Mesothelial cell of epicardium (in vitro differentiated cells): ENCODE results near the gene EPHA6. TPM values are rescaled to one million over a fixed set of nuclear protein-coding genes. Genes with fewer than 3 reads are reported as not detected.
A peak's percentile ranks its signal among the peaks of the same experiment; 100 is the strongest.
"Not testable (repeated sequence)": the region's sequence is repeated elsewhere in the genome, so short reads cannot be mapped to it uniquely, and the experiment has no call there.

Experiments
- DNase-seq, 2 experiments: peaks; one replicate each; pipeline ENCODE4 v3.0.0; 2021; ENCODE audit warnings: low spot score in 2 of 2; ENCODE audit not compliant: unreplicated experiment in 2 of 2
- H3K27ac Mint-ChIP-seq: 2 replicates; pipeline ENCODE4 v1.8.0; 2021; ENCODE audit warnings: mixed read lengths
- H3K27me3 Mint-ChIP-seq: 2 replicates; pipeline ENCODE4 v1.8.0; 2021; ENCODE audit warnings: low read depth, mixed read lengths
- H3K36me3 Mint-ChIP-seq: 2 replicates; pipeline ENCODE4 v1.8.0; 2021; ENCODE audit warnings: mixed read lengths
- H3K4me1 Mint-ChIP-seq: 2 replicates; pipeline ENCODE4 v1.8.0; 2021; ENCODE audit warnings: mixed read lengths
- H3K4me3 Mint-ChIP-seq: 2 replicates; pipeline ENCODE4 v1.8.0; 2021; ENCODE audit warnings: mild to moderate bottlenecking, moderate library complexity, mixed read lengths
- H3K9me3 Mint-ChIP-seq: 2 replicates; pipeline ENCODE4 v1.8.0; 2021; ENCODE audit warnings: mixed read lengths
- total RNA-seq: library from RNA; stranded (reverse); gene quantifications from 3 replicates; pipeline ENCODE4 v1.2.1, GENCODE V29; 2021
- TF ChIP-seq, protein P1 (sequence below): fragments of 200-600 bp; sonication (generic); IDR thresholded peaks from one replicate; pipeline ENCODE4 v1.5.0; 2021; ENCODE audit warnings: antibody characterized with exemption; ENCODE audit not compliant: unreplicated experiment

The EPHA6 gene
- total RNA-seq, 1 donor from 2014 or later, result 43.3 TPM

DNA sequence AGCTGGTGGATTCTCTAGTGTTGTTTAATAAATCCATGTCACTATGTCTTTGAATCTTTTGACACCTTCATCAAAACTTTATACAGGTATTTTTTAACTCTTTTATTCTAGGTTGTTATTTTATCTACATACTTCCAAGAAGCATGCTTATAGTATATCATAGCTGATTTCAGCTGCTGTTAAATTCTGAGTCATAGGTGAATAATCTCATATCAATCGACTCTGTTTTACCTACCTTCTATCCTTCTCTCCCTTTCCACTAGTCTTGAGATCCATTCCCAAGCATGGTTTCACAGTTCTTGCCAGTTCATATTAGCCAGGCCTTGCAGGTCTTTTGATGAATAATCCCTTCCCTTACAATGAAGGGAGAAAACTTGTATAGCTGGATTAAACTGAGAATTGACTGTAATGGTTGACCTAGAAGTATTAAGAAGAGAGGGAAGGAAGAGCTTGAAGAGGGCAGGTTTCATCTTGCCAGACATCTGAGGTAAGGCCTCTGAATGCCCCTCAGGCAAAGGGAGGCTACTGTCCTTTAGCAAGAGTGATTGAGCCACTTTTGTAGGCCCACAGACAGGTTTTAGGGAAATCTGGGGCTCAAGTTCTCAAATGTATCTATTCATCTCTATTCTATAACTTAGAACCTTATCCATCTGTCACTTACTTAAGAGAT is 146.4 kb downstream of the EPHA6 start:
- no peak for DNase-seq
- Mint-ChIP-seq H3K9me3 (no peaks in the 10 kb centered on the region), H3K4me1 (peaks cover 28% of the 10 kb centered on the region), H3K27ac (peak overlapping the region; percentile 2), H3K4me3 (no peak overlapping the region), H3K27me3 (no peaks in the 10 kb centered on the region), H3K36me3 (no peaks in the 10 kb centered on the region)
- TF ChIP-seq, protein P1, sequence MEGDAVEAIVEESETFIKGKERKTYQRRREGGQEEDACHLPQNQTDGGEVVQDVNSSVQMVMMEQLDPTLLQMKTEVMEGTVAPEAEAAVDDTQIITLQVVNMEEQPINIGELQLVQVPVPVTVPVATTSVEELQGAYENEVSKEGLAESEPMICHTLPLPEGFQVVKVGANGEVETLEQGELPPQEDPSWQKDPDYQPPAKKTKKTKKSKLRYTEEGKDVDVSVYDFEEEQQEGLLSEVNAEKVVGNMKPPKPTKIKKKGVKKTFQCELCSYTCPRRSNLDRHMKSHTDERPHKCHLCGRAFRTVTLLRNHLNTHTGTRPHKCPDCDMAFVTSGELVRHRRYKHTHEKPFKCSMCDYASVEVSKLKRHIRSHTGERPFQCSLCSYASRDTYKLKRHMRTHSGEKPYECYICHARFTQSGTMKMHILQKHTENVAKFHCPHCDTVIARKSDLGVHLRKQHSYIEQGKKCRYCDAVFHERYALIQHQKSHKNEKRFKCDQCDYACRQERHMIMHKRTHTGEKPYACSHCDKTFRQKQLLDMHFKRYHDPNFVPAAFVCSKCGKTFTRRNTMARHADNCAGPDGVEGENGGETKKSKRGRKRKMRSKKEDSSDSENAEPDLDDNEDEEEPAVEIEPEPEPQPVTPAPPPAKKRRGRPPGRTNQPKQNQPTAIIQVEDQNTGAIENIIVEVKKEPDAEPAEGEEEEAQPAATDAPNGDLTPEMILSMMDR, result no peak

DNA sequence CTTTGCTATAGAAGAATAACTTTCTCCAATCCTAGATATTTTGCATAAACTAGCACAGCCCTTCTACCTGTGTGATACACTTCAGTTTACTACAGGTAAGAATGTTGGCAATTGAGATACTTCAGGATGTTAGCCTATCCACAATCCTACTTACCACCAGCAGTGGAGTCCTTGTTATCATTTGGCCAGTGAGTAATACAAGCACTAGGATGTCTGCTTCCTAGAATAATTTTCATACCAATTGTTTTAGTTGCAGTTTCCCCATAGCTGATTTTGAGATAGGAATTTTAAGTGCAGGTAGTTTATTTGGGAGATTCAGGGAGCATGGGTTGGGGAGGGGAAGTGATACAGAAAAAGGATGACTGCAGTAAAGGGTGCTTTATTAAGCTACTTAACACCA is 147.2 kb downstream of the EPHA6 start:
- TF ChIP-seq, protein P1, result no peak
- peaks cover 28% of the 10 kb centered on the region for H3K4me1 Mint-ChIP-seq
- DNase-seq, result no peak
- H3K4me3 Mint-ChIP-seq, result no peak overlapping the region
- no peaks in the 10 kb centered on the region for H3K27me3 Mint-ChIP-seq
- H3K27ac Mint-ChIP-seq, result no peak overlapping the region
- H3K36me3 Mint-ChIP-seq, result no peaks in the 10 kb centered on the region
- H3K9me3 Mint-ChIP-seq, result no peaks in the 10 kb centered on the region

DNA sequence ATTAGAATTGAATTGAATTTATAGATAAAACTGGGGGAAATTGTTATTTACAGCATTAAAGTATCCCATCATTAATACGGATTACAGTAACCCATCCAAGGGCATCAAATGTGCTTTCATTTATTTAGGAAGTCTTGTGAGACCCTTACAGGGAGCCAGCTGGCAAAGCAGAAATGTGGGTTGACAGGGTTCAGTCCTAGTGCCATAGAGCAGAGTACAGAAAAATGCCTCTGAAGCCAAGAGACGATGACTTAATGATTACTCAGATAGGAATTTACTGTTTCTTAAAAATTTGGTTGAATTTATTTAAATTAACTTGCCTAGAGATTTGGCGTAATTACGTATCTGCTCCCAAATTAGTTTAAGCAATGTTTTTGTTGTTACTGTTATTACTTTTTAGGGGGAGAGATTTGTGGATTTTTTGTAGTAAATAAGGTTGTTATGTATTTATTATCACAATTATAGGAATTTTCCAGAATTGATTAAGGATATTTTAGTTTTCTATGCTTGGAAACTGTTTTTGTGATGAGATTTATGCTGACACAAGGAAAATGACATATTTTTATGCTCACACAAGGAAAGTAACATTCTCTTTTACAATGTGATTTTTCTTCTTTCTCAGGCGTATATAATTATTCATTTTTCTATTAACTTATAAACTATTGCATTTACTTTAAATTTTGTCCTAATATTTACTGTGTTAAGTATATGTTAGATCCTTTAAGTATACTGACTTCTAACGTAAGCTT is 152.0 kb downstream of the EPHA6 start:
- Mint-ChIP-seq H3K4me1 (peaks cover 22% of the 10 kb centered on the region), H3K4me3 (no peak overlapping the region), H3K27me3 (no peaks in the 10 kb centered on the region), H3K27ac (no peak overlapping the region), H3K36me3 (no peaks in the 10 kb centered on the region), H3K9me3 (no peaks in the 10 kb centered on the region)
- TF ChIP-seq, protein P1, result no peak
- no peak for DNase-seq

DNA sequence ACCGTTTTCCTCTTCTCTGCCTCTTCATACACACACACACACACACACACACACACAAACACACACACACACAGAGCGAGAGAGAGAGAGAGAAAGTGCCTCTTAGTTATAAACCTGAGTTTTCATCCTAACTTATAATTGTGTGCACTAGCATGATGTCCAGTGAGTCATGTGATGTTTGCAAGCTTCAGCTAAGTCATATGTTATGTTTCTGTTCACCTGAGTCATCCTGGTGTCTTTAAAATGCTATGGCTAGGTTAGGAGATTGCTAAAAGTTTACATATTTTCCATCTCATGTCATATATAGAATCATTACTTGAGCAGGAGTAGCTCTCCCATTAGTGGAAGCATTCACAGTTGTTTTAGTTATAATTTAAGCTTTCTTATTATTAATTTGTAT is 155.8 kb downstream of the EPHA6 start:
- TF ChIP-seq, protein P1, result no peak
- DNase-seq, result no peak
- H3K9me3 Mint-ChIP-seq, result no peaks in the 10 kb centered on the region
- H3K4me3 Mint-ChIP-seq, result no peak overlapping the region
- no peaks in the 10 kb centered on the region for H3K36me3 Mint-ChIP-seq
- no peaks in the 10 kb centered on the region for H3K27me3 Mint-ChIP-seq
- H3K4me1 Mint-ChIP-seq, result peaks cover 17% of the 10 kb centered on the region
- H3K27ac Mint-ChIP-seq, result peak overlapping the region; percentile 18

DNA sequence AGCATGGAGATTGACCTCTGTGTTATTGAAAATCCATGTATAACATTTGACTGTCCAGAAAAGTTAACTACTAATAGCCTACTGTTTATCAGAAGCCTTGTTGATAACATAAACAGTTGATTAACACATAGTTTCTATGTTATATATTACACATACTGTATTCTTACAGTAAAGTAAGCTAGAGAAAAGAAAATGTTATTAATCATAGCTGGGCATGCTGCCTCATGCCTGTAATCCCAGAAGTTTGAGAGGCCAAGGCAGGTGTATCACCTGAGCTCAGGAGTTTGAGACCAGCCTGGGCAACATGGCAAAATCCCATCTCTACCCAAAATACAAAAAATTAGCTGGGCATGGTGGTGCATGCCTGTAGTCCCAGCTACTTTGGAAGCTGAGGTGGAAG is 163.3 kb downstream of the EPHA6 start:
- peaks cover 15% of the 10 kb centered on the region for H3K36me3 Mint-ChIP-seq
- no peaks in the 10 kb centered on the region for H3K27me3 Mint-ChIP-seq
- no peak for DNase-seq
- H3K4me3 Mint-ChIP-seq, result no peak overlapping the region
- peaks cover 13% of the 10 kb centered on the region for H3K9me3 Mint-ChIP-seq
- no peak overlapping the region for H3K27ac Mint-ChIP-seq
- H3K4me1 Mint-ChIP-seq, result no peaks in the 10 kb centered on the region
- TF ChIP-seq, protein P1, result no peak

DNA sequence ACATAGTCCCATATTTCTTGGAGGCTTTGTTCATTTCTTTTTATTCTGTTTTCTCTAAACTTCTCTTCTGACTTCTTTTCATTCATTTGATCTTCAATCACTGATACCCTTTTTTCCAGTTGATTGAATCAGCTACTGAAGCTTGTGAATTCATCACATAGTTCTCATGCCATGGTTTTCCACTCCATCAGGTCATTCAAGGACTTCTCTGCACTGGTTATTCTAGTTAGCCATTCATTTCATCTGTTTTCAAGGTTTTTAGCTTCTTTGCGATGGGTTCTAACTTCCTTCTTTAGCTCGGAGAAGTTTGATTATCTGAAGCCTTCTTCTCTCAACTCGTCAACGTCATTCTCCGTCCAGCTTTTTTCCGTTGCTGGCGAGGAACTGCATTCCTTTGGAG is 169.3 kb downstream of the EPHA6 start:
- not testable (repeated sequence) for H3K27ac Mint-ChIP-seq, DNase-seq, H3K4me1 Mint-ChIP-seq, H3K4me3 Mint-ChIP-seq, H3K27me3 Mint-ChIP-seq
- Mint-ChIP-seq H3K36me3 (peaks cover 39% of the 10 kb centered on the region), H3K9me3 (peaks cover 26% of the 10 kb centered on the region)
